ENCODE results near the gene MYO1H.
"Not testable (repeated sequence)": the region's sequence is repeated elsewhere in the genome, so short reads cannot be mapped to it uniquely, and the experiment has no call there.

Gene MYO1H, protein sequence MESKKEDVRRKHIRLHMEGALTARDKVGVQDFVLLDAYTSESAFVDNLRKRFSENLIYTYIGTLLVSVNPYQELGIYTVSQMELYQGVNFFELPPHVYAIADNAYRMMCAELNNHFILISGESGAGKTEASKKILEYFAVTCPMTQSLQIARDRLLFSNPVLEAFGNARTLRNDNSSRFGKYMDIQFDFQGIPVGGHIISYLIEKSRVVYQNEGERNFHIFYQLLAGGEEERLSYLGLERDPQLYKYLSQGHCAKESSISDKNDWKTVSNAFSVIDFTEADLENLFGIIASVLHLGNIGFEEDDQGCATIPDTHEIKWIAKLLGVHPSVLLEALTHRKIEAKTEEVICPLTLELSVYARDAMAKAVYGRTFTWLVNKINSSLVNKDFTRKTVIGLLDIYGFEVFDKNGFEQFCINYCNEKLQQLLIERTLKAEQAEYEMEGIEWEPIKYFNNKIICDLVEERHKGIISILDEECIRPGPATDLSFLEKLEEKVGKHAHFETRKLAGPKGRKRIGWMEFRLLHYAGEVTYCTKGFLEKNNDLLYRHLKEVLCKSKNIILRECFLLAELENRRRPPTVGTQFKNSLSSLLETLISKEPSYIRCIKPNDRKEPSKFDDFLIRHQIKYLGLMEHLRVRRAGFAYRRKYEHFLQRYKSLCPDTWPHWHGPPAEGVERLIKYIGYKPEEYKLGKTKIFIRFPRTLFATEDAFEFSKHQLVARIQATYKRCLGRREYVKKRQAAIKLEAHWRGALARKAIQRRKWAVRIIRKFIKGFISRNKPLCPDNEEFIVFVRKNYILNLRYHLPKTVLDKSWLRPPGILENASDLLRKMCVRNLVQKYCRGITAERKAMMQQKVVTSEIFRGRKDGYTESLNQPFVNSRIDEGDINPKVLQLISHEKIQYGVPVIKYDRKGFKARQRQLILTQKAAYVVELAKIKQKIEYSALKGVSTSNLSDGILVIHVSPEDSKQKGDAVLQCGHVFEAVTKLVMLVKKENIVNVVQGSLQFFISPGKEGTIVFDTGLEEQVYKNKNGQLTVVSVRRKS

DNA sequence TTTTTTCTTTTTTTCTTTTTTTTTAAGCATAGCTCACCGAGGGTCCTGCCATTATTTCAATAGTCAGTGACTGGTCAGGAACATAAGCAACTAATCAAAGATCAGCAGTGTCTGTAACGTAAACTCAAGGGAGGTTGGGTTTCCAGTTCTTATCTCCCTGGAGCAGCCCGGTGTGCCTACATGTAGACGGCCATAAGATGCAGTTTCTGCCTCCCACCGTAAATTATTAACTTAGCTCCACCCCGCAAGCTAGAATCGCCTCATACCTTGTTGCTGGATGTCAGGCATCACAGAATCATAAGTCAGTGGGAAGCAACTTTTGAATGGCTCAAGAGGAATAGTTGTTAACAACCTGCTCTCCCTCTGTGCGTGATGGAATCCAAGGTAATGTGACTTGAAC, at the start of gene MYO1H:
MYO1H (plus strand) TSS at position 312 of the 400 bp plus-strand sequence; CDS start at position 373, 61 bp downstream.
- DNase-seq (ENCODE audit: low read depth): no peak

DNA sequence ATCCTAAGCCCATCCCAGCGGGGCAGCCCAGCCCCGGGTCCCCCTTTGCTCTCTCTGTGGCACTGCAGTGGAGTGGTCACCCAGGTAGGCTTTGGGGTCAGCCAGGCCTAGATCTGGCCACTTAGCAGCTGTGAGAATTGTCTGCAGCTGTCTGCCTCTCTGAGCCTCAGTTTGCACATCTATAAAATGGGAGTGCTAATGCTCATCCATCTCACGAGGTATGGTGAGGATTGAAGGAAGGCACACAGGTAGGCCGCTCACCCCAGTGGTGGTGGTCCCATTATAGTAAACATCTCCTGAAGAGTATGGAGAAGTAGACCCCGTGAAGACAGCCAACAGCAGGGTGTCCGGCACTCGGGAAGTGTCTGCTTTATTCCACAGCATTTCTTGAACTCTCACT, 47.9 kb upstream of the MYO1H start:
- no peak for DNase-seq (ENCODE audit: low read depth)

DNA sequence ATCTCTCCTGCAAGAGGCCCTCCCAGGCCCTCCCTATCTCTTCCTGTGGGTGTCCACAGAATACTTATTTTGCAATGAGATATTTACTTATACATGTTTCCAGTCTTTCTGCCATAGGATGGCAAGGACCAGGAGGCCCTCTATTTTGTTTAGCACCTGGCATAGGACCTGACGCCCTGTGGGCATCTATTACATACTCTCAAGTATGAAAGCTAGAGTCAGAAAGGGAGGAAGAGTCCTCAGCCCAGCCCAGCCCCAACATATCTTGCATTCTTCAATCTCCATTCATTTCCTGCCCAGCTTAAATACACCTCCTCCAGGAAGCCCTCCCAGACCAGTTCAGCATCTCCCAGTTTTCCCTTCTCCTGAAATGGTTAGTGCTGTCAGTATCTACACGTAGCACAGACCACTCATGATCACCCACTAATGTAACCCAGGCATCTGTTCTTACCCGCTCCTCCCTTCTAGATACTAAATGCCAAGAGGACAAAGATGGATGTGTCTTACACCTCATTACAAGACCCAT, 46.0 kb upstream of the MYO1H start:
- DNase-seq (ENCODE audit: low read depth): no peak

DNA sequence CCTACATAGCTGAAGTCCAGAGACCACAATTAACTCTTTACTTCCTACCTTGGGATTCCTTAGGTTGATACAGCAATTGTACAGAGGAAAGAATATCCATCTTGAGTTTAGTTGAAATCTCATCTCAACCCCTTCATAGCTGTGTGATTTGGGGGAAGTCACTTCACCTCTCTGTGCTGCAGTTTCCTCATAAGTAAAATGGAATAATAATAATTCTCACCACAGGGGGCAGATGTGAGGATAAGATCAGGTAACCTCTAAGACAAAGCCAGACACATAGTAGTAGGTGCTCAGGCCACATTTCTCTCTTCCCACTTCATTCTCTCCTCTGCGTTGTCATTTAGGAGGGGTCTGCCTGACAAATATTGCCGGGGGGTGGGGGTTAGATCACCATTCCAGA, 45.3 kb upstream of the MYO1H start:
- DNase-seq (ENCODE audit: low read depth): no peak

DNA sequence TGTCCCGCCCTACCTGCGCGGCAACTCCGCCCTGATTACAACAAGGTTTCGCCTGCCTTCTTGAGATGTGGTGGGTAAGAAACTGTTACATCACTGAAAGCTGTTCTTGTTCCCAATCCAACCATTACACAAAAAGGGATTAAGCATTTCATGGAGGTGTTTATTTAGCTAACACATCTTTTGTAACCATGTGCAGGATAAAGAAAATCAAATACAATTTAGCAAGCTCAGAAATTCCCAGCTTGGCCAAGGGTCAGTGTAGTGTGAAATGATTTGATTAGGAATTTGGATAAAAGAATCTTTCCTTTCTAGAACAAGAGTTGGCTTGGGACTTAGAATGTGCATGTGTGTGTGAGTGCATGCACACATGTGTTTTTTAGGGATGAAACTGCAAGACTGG, 44.9 kb upstream of the MYO1H start:
- no peak for DNase-seq (ENCODE audit: low read depth)

DNA sequence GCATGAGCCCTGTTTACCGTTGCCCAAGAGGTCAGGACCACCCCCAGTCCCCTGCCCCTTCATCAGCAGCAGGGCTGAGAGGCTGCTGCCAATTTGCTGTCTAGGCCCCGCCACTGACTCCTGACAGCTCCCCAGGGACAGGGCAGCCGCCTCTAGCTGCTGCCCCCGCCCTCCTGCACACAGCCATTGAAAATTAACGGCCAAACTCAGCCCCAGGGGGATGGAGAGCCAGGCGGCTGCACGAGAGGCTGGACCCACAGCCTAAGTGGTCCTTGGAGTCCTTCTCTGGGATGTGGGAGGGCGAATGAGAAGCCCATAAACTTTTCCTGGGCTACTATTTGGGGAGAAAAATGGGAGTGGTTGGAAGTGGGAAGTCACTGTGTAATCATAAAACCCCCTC, 43.2 kb upstream of the MYO1H start:
- no peak for DNase-seq (ENCODE audit: low read depth)

DNA sequence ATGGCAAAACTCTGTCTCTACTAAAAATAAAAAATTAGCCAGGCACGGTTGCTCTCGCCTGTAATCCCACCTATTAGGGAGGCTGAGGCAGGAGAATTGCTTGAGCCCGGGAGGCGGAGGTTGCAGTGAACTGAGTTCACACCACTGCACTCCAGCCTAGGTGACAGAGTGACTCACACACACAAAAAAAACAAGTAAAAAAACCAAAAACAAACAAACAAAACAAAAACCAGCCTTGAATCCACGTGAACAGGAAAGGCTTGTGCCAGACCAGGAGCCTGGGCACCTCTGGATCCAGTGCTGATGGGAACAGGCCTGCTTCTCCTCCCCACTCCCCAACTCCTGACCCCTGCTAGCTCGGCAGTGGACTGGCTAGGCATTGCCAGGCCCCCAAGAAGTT, 42.2 kb upstream of the MYO1H start:
- DNase-seq (ENCODE audit: low read depth): no peak

DNA sequence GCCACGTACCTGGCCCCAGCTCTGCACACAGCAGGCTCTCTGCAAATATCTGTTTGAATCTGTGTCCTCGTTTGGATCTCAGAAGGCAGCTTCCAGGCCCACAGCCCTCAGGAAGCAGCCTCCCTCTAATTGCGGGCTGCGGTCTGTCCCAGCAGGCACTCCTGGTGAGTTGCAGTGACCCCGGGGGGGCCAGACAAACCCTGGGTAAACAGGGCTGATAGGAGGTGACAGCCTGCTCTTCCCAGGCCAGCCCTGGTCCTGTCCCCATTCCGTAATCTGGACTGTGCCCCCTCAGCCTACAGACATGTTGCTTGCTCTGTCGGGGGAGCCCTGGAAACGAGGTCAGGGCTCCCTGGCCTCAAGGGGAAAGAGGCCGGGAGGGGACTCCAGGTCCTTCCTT, 40.6 kb upstream of the MYO1H start:
- no peak for DNase-seq (ENCODE audit: low read depth)

DNA sequence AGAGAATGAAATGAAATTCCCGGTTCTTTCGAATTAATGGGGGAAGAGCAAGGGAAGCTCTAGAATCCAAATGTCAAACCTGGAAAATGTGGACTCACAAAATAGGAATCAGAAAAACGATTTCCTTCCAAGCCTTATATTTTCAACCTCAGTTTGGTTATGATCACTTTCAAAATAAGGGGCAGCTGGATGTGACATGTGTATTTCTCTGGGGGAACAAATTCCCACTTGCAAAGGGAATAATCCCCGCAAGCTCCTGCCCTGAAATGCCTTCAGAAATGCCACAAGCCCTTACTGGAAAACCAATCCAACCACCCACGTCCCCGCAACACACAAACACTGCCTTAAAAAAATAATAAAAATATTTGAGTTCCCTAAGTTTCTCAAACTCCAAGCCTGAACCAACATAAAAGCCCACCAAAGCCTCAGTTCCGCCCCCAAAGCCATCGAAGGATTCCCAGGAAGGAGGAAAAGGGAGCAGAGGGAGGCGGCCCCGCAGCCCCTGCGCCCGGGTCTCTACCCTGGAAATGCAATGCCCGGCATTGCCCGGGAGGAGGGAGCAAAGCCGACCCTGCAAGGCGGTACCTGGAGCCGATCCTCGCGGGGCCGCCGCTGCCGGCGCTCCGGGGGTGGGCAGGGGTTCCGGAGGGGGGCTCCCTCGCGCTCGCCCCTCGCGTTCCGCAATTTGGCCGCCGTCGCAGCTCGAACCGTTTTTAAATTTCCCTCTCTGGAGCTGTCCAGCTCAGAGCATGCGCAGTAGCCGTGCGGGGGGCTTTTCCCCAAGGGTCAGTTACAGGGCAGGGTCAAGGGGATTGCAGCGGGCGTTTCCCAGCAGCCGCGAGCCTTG, 38.9 kb upstream of the MYO1H start, which contains the start of gene FOXN4:
FOXN4 (minus strand) TSS at position 751 of the 847 bp plus-strand sequence. CDS start 963 bp downstream, outside the sequence.
- no peak for DNase-seq (ENCODE audit: low read depth)

DNA sequence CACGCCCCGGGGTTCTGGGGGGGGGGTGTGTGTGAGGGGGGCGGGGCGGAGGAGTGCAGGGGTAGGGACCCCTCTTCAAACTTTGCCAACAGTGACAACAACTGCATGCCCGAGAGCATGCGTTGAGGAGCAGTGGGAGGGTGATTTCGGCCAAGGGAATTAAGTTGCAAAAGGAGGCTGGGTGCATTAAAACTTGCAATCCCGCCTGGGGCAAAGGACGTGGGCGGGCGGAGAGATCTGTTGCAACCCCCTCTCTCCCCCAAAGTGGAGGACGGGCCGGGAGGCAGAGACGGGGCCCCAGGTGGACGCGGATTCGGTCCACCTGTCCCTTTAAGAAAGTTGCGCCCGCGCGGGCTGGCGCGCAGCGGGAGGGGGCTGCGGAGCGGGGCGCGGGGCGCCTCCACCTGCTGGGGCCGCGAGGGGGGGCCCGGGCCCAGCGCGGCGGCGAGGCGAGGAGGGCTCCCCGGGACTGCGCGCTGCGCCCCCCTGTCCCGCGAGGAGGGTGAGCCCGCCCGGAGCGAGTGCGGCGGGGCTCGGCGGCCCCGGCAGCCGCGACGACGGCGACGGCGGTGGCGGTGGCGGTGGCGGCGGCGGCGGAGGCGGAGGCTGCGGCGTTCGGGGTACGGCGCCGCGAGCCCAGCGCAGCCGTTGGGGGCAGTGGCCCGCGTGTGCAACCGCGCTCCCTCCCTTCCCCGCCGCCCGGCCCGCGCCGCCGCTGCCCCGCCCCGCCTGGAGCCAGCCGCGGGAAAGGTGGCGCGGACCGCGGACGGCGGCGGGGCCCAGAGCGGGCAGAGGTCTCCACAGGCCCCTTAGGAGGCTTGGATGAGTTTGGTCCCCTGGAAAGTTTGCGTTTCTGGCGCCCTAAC, 38.1 kb upstream of the MYO1H start:
- no peak for DNase-seq (ENCODE audit: low read depth)

DNA sequence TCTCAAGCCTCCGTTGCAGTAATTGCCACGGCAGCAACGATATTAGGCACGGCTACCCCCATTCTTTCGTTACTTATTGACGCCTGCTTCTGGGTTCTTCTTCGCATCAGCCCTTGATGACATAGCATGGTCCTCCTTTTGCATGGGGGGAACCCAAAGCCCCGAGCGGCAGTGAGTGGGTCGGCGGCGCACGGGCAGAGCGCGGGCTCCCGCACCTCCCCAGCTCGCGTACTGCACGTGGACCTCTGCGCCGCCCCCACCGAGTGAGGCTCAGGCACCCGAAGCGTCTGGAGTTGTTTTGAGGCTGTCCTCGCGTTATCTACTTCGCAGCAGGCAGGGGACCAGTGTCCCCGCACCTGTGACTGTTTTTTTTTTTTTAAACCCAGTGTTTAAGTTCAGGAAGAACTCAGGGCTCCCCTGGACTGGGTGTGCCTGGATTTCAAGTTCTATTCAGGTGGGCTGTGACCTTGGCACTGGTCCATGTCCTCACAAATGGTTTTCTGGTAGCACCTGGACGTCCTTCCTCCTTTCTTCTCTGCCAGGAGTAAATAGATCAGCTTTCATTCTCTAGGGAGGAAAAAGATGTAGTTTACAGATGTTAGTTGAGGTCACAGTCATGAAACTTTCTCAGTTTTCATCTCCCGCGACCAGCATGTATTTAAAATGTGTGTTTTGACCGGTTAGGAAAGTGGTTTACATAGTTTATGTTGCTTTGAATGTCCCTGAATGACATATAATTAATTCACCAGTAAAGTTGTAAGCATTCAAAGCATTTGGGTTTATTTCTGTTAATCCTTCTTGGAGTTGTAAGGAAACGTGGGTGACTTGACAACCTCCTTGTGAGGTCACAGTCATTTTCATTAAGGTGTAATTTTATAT, 37.2 kb upstream of the MYO1H start:
- DNase-seq (ENCODE audit: low read depth): no peak

DNA sequence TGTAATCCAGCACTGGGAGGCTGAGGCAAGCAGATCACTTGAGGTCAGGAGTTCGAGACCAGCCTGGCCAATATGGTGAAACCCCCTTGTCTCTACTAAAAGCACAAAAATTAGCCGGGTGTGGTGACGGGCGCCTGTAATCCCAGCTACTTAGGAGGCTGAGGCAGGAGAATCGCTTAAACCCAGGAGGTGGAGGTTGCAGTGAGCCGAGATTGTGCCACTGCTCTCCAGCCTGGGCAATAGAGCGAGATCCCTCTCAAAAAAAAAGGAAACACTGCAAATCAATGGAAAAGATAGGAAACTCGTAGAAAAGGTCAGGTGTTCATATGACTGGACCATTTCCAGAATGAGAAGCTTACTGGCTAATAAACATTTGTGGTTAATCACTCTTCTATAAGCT, 26.4 kb upstream of the MYO1H start:
- not testable (repeated sequence) for DNase-seq (ENCODE audit: low read depth)

DNA sequence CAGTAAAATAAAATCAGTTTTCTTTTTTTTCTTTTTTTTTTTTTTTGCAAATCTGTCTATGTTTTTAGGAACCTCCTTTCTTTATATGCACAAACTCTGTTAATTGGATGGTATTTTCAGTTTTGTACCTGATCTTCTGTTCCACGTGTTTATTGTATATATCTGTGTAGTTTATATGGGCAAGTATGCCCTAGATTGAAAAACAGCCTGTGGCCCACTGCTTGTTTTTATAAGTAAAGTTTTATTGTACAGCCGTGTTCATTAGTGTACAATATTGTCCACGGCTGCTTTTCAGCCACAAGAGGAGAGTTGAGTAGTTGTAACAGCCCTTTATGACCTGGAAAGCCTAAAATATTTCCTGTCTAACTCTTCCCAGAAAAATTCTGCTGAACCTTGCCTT, 18.7 kb upstream of the MYO1H start:
- no peak for DNase-seq (ENCODE audit: low read depth)

DNA sequence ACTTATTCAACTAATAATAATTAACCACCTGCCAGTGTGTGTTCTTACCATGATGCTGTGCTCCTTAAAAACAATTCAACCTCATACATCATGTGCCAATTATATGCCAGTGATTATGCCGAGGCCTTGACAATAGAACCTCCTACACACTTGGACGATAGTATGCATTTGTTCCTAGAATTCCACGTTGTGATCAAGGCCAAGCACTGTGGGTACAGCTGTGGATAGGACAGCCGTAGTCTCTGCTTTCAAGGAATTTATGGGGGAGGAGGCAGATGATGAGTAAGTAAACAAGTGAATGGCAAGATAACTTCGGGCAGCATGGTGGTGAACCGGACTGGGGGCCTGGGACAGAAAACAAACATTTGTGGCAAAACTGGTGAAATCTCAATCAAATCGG, 18.0 kb upstream of the MYO1H start:
- DNase-seq (ENCODE audit: low read depth): no peak

DNA sequence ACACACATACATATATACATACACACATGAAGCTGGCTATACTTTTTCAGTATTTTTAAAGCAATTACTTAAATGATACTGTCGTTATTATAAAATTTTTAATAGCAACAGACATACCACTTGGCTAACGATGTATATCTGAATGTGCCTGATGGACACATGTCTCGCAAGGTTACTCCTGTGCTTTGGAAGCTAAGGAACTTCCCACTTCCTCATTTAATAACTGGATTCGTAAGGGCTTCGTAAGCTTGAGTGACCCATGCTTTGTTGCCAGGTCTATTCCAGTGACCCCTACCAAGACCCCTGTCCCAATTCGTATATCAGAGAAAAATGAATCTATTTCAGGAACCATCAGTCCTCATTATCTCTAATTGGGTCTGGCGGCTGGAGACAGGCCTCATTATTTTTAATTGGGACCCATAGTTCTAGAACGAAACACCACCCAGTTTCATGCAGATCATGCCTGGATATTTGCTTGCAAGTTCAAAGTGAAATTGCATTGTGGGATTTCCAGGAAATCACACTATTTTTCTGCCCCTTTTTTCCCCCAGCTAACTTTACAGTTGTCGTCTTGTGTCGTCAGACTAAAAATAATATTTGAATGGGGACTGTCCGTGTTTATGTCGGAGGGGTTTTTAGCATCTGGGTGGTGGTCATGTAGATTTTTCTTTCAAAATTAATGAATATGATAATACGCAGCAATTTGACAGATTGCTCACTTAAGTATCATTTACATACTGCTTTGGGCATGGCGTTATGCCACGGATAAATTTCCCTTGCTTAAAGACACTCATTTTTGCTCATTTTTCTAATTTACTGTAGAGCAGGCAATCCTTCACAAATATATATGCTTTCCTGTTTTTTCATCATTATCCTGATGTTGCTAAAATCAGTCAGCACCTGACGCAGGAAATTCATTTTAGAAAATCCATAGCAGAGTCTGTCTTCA, 17.1 kb upstream of the MYO1H start:
- no peak for DNase-seq (ENCODE audit: low read depth)

DNA sequence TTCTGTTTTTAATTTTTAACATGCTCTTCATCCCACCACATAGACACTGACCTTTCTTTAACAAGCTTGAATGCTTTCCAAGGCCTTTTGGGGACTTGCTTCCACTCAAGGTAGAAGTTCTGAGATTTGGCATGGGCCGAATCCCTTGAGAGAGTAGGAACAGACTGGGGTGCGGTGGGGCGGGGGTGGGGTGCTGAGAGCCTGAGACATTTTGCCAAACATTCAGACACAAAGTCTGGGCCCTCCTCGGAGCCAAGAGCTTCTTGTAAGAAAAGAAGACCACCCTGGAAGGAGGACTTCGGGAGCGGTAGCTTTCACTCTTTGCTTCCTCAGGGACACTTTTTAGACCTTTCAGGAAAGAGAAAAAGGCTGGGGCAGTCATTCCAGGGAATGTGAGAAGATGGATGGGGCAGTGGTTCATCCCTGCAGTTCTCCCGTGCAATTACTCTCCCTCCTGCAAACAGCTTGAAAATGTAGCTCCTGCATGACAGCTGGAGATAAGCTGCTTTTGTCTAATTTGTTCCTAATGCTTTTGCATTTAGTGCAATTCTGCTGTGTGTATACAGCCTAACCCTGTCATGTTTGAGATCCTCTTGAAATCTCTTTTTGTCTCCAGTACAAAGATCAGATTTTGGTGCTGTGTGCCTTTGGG, 16.3 kb upstream of the MYO1H start:
- no peak for DNase-seq (ENCODE audit: low read depth)

DNA sequence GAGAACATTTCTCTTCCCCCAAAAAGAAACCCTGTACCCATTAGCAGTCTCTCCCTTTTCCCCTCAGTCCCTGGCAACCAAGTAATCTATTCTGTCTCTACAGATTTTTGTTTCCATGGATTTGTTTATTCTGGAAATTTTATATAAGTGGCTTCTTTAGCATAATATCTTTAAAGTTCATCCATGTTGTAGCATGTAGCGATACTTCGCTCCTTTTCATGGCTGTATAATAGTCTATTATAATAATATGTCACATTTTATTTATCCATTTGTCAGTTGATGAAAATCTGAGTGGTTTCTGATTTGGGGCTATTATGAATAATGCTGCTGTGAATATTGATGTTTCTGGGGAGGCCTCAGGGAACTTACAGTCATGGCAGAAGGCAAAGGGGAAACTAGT, 12.8 kb upstream of the MYO1H start:
- DNase-seq (ENCODE audit: low read depth): no peak

DNA sequence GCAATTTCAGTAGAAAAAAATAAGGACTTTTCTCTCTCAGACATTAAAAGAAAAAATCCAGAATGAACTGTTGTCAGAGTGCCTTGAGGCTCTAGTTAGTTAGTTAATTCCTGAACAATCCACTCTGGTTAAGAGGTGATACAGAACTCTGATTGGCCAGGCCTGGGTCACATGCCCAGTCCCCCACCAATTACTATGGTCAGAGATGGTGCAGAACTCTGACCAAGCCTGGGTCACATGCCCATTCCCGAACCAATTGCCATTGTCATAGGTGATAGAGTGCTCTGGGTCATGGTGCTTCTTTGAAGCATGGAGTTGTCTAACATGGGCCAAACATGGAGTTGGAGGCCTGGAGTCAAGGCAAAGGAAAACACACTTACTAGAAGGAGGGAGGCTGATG, 11.1 kb upstream of the MYO1H start:
- no peak for DNase-seq (ENCODE audit: low read depth)

Data from stimulated activated CD8-positive, alpha-beta memory T cell treated with anti-CD3 and anti-CD28 coated beads, Interleukin-12 subunit alpha, Interleukin-12 subunit beta, amount 100 ng/mL, for 1 hour (primary cell).